A549 (cell line): ENCODE measurements around the gene MRPL53.

Experiments used
- CEBPB ChIP-seq, 2 experiments: fragments of >200 bp in 1 of 2; sonication (Bioruptor Twin) in 1 of 2; formaldehyde crosslinking in 1 of 2; IDR thresholded peaks; 2 replicates each; pipeline ENCODE4 v1.6.1; 2012 to 2016
- JUN ChIP-seq, 2 experiments: fragments of >200 bp; sonication (Bioruptor Twin); formaldehyde crosslinking; IDR thresholded peaks; 2 replicates in 1 of 2; 3 replicates in 1 of 2; pipeline ENCODE4 v1.6.1; 2016 to 2017
- KDM1A ChIP-seq: fragments of 200-600 bp; sonication (generic); IDR thresholded peaks from 2 replicates; pipeline ENCODE4 v1.6.1; 2016; ENCODE audit warnings: low read depth, mild to moderate bottlenecking
- MAZ ChIP-seq: fragments of 150-350 bp; IDR thresholded peaks from 2 replicates; pipeline ENCODE4 v1.6.1; 2014; ENCODE audit warnings: antibody characterized with exemption, low read depth, low read length, borderline replicate concordance
- MYC ChIP-seq: IDR thresholded peaks from 2 replicates; pipeline ENCODE4 v1.6.1; 2012; ENCODE audit warnings: mild to moderate bottlenecking, inconsistent platforms, low read length, improper control_type of control experiment, borderline replicate concordance
- NR3C1 ChIP-seq: fragments of >200 bp; sonication (Bioruptor Twin); formaldehyde crosslinking; IDR thresholded peaks from 3 replicates; pipeline ENCODE4 v1.6.1; 2017
- POLR2A ChIP-seq: IDR thresholded peaks from 2 replicates; pipeline ENCODE4 v1.6.1; 2012; ENCODE audit warnings: mild to moderate bottlenecking, low read length
- POLR2AphosphoS2 ChIP-seq: conservative IDR thresholded peaks from 2 replicates; pipeline ENCODE4 v1.6.1; 2012; ENCODE audit warnings: low read length, improper control_type of control experiment, inconsistent platforms
- RAD21 ChIP-seq, 2 experiments: fragments of >200 bp in 1 of 2; sonication (Bioruptor Twin) in 1 of 2; formaldehyde crosslinking in 1 of 2; IDR thresholded peaks in 1 of 2; conservative IDR thresholded peaks in 1 of 2; 2 replicates in 1 of 2; 3 replicates in 1 of 2; pipeline ENCODE4 v1.6.1; 2012 to 2018; ENCODE audit warnings: inconsistent platforms in 1 of 2
- RCOR1 ChIP-seq: fragments of 150-350 bp; IDR thresholded peaks from 2 replicates; pipeline ENCODE4 v1.6.1; 2014; ENCODE audit warnings: antibody characterized with exemption, low read length, low read depth
- TF ChIP-seq, protein P1 (sequence below): fragments of >200 bp; sonication (Bioruptor Twin); formaldehyde crosslinking; IDR thresholded peaks from 3 replicates; pipeline ENCODE4 v1.5.1; 2016
- TF ChIP-seq, protein P2 (sequence below): fragments of 200-600 bp; sonication (generic); IDR thresholded peaks from 2 replicates; pipeline ENCODE4 v1.6.1; 2016; ENCODE audit warnings: antibody characterized with exemption, mild to moderate bottlenecking, moderate library complexity
- TF ChIP-seq, protein P3 (sequence below): fragments of >200 bp; sonication (Bioruptor Twin); formaldehyde crosslinking; IDR thresholded peaks from 2 replicates; pipeline ENCODE4 v1.6.1; 2016

DNA sequence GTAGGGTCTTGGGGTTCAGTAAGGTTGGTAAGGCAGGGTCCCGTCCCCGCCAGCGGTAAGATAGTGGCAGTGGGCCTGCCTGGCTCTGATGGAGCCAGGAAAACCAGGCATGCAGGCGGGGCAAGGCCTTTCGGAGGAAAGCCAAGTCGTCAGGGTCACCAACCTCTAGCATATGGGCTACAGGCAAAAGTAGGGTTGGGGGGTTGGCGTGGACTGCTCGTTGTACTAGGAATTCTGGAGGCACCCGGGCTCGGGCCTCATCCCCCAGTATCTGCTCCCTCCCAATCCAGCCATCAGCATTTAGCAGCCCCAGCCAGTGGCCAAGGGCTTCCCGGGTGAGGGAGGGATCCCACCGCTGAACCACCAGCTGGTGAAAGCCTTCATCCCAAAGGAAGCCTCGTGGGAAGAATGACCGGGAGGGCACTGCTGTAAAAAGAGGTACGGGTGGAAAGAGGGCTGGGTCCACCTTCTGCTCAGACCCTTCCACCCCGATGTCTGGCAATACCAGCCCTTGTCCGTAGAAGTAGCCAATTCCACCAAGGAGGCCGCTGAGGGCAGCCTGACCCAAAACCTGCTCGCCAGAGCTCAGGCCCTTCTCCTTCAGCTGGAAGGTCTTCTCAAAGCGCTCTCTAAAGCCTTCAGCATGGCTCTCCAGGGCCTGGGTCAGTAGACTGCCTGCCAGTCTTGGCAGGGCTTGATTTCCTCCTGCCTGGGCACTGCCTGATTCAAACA, 10.3 kb downstream of the MRPL53 start:
- TF ChIP-seq RCOR1 (no peak), MAZ (no peak), CEBPB (IDR thresholded peaks at IDR 0.05) (no peak), MYC (no peak), NR3C1 (no peak), JUN (IDR thresholded peaks at IDR 0.05) (no peak), KDM1A (no peak), RAD21 (conservative IDR thresholded peaks at IDR 0.05 in 1 of 2, IDR thresholded peaks at IDR 0.05 in 1 of 2) (no peak), POLR2AphosphoS2 (no peak), POLR2A (no peak)
- TF ChIP-seq, protein P1, sequence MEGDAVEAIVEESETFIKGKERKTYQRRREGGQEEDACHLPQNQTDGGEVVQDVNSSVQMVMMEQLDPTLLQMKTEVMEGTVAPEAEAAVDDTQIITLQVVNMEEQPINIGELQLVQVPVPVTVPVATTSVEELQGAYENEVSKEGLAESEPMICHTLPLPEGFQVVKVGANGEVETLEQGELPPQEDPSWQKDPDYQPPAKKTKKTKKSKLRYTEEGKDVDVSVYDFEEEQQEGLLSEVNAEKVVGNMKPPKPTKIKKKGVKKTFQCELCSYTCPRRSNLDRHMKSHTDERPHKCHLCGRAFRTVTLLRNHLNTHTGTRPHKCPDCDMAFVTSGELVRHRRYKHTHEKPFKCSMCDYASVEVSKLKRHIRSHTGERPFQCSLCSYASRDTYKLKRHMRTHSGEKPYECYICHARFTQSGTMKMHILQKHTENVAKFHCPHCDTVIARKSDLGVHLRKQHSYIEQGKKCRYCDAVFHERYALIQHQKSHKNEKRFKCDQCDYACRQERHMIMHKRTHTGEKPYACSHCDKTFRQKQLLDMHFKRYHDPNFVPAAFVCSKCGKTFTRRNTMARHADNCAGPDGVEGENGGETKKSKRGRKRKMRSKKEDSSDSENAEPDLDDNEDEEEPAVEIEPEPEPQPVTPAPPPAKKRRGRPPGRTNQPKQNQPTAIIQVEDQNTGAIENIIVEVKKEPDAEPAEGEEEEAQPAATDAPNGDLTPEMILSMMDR: no peak
- TF ChIP-seq, protein P2, sequence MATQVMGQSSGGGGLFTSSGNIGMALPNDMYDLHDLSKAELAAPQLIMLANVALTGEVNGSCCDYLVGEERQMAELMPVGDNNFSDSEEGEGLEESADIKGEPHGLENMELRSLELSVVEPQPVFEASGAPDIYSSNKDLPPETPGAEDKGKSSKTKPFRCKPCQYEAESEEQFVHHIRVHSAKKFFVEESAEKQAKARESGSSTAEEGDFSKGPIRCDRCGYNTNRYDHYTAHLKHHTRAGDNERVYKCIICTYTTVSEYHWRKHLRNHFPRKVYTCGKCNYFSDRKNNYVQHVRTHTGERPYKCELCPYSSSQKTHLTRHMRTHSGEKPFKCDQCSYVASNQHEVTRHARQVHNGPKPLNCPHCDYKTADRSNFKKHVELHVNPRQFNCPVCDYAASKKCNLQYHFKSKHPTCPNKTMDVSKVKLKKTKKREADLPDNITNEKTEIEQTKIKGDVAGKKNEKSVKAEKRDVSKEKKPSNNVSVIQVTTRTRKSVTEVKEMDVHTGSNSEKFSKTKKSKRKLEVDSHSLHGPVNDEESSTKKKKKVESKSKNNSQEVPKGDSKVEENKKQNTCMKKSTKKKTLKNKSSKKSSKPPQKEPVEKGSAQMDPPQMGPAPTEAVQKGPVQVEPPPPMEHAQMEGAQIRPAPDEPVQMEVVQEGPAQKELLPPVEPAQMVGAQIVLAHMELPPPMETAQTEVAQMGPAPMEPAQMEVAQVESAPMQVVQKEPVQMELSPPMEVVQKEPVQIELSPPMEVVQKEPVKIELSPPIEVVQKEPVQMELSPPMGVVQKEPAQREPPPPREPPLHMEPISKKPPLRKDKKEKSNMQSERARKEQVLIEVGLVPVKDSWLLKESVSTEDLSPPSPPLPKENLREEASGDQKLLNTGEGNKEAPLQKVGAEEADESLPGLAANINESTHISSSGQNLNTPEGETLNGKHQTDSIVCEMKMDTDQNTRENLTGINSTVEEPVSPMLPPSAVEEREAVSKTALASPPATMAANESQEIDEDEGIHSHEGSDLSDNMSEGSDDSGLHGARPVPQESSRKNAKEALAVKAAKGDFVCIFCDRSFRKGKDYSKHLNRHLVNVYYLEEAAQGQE: no peak
- TF ChIP-seq, protein P3, sequence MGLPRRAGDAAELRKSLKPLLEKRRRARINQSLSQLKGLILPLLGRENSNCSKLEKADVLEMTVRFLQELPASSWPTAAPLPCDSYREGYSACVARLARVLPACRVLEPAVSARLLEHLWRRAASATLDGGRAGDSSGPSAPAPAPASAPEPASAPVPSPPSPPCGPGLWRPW: no peak
